Measurements from ENCODE around the gene B4GALNT2.

The B4GALNT2 gene

DNA sequence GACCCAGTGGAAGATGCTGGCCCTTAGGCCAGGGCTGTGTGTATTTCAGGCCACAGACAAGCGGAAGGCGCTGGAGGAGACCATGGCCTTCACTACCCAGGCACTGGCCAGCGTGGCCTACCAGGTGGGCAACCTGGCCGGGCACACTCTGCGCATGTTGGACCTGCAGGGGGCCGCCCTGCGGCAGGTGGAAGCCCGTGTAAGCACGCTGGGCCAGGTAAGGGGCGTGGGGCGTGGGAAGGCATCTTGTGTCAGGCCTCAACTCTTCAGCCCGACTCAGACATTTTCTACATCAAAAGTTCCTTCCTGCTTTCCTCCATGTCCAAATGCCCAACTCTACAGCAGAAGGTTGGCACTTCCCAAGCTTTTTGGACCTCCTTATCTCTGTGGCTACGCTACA lies 83.9 kb downstream of the B4GALNT2 start:
- no peak for ATAC-seq
- TF ChIP-seq ESRRG (CRISPR knock-in tag; IDR thresholded peaks at IDR 0.05) (no peak), OSR1 (CRISPR knock-in tag; IDR thresholded peaks at IDR 0.05) (no peak), RARB (CRISPR knock-in tag; IDR thresholded peaks at IDR 0.05) (no peak), ZNF565 (CRISPR knock-in tag; conservative IDR thresholded peaks at IDR 0.05; ENCODE audit: low read depth) (no peak), ZFP30 (CRISPR knock-in tag; IDR thresholded peaks at IDR 0.05) (no peak), TCF4 (CRISPR knock-in tag; IDR thresholded peaks at IDR 0.05; ENCODE audit: borderline replicate concordance) (no peak), BACH2 (CRISPR knock-in tag; IDR thresholded peaks at IDR 0.05; ENCODE audit: borderline replicate concordance) (no peak), ZNF70 (CRISPR knock-in tag; IDR thresholded peaks at IDR 0.05) (no peak)
- TF ChIP-seq, protein P1, sequence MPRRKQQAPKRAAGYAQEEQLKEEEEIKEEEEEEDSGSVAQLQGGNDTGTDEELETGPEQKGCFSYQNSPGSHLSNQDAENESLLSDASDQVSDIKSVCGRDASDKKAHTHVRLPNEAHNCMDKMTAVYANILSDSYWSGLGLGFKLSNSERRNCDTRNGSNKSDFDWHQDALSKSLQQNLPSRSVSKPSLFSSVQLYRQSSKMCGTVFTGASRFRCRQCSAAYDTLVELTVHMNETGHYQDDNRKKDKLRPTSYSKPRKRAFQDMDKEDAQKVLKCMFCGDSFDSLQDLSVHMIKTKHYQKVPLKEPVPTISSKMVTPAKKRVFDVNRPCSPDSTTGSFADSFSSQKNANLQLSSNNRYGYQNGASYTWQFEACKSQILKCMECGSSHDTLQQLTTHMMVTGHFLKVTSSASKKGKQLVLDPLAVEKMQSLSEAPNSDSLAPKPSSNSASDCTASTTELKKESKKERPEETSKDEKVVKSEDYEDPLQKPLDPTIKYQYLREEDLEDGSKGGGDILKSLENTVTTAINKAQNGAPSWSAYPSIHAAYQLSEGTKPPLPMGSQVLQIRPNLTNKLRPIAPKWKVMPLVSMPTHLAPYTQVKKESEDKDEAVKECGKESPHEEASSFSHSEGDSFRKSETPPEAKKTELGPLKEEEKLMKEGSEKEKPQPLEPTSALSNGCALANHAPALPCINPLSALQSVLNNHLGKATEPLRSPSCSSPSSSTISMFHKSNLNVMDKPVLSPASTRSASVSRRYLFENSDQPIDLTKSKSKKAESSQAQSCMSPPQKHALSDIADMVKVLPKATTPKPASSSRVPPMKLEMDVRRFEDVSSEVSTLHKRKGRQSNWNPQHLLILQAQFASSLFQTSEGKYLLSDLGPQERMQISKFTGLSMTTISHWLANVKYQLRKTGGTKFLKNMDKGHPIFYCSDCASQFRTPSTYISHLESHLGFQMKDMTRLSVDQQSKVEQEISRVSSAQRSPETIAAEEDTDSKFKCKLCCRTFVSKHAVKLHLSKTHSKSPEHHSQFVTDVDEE (CRISPR knock-in tag; IDR thresholded peaks at IDR 0.05): no peak
- TF ChIP-seq, protein P2, sequence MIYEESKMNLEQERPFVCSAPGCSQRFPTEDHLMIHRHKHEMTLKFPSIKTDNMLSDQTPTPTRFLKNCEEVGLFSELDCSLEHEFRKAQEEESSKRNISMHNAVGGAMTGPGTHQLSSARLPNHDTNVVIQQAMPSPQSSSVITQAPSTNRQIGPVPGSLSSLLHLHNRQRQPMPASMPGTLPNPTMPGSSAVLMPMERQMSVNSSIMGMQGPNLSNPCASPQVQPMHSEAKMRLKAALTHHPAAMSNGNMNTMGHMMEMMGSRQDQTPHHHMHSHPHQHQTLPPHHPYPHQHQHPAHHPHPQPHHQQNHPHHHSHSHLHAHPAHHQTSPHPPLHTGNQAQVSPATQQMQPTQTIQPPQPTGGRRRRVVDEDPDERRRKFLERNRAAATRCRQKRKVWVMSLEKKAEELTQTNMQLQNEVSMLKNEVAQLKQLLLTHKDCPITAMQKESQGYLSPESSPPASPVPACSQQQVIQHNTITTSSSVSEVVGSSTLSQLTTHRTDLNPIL (CRISPR knock-in tag; IDR thresholded peaks at IDR 0.05; ENCODE audit: low read depth): no peak
- TF ChIP-seq, protein P3, sequence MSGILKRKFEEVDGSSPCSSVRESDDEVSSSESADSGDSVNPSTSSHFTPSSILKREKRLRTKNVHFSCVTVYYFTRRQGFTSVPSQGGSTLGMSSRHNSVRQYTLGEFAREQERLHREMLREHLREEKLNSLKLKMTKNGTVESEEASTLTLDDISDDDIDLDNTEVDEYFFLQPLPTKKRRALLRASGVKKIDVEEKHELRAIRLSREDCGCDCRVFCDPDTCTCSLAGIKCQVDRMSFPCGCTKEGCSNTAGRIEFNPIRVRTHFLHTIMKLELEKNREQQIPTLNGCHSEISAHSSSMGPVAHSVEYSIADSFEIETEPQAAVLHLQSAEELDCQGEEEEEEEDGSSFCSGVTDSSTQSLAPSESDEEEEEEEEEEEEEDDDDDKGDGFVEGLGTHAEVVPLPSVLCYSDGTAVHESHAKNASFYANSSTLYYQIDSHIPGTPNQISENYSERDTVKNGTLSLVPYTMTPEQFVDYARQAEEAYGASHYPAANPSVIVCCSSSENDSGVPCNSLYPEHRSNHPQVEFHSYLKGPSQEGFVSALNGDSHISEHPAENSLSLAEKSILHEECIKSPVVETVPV (CRISPR knock-in tag; IDR thresholded peaks at IDR 0.05): no peak
- TF ChIP-seq, protein P4, sequence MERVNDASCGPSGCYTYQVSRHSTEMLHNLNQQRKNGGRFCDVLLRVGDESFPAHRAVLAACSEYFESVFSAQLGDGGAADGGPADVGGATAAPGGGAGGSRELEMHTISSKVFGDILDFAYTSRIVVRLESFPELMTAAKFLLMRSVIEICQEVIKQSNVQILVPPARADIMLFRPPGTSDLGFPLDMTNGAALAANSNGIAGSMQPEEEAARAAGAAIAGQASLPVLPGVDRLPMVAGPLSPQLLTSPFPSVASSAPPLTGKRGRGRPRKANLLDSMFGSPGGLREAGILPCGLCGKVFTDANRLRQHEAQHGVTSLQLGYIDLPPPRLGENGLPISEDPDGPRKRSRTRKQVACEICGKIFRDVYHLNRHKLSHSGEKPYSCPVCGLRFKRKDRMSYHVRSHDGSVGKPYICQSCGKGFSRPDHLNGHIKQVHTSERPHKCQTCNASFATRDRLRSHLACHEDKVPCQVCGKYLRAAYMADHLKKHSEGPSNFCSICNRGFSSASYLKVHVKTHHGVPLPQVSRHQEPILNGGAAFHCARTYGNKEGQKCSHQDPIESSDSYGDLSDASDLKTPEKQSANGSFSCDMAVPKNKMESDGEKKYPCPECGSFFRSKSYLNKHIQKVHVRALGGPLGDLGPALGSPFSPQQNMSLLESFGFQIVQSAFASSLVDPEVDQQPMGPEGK (CRISPR knock-in tag; IDR thresholded peaks at IDR 0.05; ENCODE audit: borderline replicate concordance): no peak

DNA sequence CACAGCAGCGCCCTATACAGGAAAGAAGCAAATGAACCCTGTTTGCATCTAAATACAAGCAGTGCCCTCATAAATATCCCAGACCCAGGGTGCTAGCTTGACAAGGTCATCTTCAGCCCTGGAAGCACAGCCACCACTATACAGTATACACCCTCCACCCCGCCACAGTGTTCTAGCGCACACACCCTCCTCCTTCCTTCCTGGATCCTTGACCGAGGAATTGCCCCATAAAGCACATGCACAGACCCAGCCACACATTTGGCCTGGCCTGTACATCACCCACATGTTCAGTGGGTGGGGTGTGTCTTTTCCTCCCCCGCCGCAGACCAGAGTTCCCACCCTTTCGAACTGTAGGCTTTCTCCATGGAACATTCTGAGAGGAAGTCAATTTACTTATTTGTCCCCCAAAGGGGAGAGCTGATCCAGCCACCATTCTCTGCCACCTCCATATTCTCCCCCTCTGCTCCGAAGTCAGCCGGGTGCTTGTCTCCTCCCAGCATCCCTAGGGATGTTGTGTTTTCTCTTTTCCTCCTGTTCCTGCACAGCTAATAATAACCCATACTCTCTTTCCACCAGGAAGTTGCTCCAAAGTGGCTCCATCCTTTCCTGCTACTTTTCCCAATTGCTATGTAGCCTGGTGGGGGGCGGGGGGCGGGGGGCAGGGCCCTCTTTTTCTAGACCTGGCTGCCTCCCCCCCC lies 84.5 kb downstream of the B4GALNT2 start:
- ATAC-seq: no peak
- TF ChIP-seq SNAI2 (CRISPR knock-in tag; IDR thresholded peaks at IDR 0.05) (no peak), BACH2 (CRISPR knock-in tag; IDR thresholded peaks at IDR 0.05; ENCODE audit: borderline replicate concordance) (no peak)

DNA sequence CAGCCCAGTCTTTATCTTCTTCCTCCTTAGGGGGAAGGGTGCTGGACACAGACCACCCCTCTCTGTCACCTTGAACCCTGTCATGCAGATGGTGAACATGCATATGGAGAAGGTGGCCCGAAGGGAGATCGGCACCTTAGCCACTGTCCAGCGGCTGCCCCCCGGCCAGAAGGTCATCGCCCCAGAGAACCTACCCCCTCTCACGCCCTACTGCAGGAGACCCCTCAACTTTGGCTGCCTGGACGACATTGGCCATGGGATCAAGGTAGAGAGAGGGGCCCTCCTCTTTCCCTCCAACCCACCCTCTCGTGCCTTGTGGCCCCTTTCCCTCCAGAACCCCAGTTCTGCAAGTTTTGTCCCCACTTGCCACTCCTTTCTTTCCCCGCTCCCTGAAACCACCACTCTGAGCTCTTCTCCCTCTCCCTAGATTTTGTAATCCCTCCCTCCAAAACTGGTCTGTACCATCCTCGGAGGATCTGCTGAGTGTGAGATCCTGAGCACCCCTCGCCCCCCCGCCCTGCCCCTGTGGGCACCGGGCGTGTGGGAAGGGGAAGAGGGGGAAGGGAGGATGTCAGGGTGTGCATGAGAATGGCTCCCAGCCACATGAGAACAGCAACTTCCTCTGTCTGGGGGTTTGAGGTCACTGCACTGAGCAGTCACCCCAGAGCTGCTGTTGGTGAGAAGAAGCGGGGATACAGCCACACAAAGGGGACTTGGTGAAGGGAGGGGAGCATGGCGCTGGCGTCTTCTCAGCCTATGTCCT lies 85.3 kb downstream of the B4GALNT2 start:
- TF ChIP-seq BACH2 (CRISPR knock-in tag; IDR thresholded peaks at IDR 0.05; ENCODE audit: borderline replicate concordance): no peak
- TF ChIP-seq ZNF8 (CRISPR knock-in tag; IDR thresholded peaks at IDR 0.05): no peak
- TF ChIP-seq, protein P3 (CRISPR knock-in tag; IDR thresholded peaks at IDR 0.05): no peak
- TF ChIP-seq, protein P4 (CRISPR knock-in tag; IDR thresholded peaks at IDR 0.05; ENCODE audit: borderline replicate concordance): no peak
- TF ChIP-seq PPARA (CRISPR knock-in tag; IDR thresholded peaks at IDR 0.05; ENCODE audit: borderline replicate concordance): no peak
- TF ChIP-seq OSR1 (CRISPR knock-in tag; IDR thresholded peaks at IDR 0.05): no peak
- ATAC-seq: no peak
